ENCODE measurements around the gene PHF2. TPM values are rescaled to one million over a fixed set of nuclear protein-coding genes. Genes with fewer than 3 reads are reported as not detected.

The PHF2 gene
- total RNA-seq, 6 experiments from 2014 or later = 15.4 to 17.5 (median 16.6) TPM

- Mint-ChIP-seq H3K4me1 (ENCODE audit: low read depth) (peaks cover 28% of the 10 kb centered on the region), H3K4me3 (no peak overlapping the region), H3K9me3 (no peaks in the 10 kb centered on the region), H3K36me3 (ENCODE audit: low read depth) (peaks cover 12% of the 10 kb centered on the region), H3K27ac (no peak overlapping the region), H3K27me3 (ENCODE audit: insufficient read depth) (peaks cover 3% of the 10 kb centered on the region)
- no peak for TF ChIP-seq CTCF (IDR thresholded peaks at IDR 0.05)
- DNase-seq = no peak
These were observed 69.7 kb downstream of the PHF2 start for GRCh38 chr9:93645921-93646639.

GRCh38 chr9:93646640-93647178, 70.3 kb downstream of the PHF2 start:
- TF ChIP-seq CTCF (IDR thresholded peaks at IDR 0.05) = no peak
- Mint-ChIP-seq H3K27ac (no peak overlapping the region), H3K27me3 (ENCODE audit: insufficient read depth) (peaks cover 4% of the 10 kb centered on the region), H3K4me1 (ENCODE audit: low read depth) (peaks cover 22% of the 10 kb centered on the region), H3K4me3 (no peak overlapping the region), H3K36me3 (ENCODE audit: low read depth) (peaks cover 8% of the 10 kb centered on the region), H3K9me3 (no peaks in the 10 kb centered on the region)
- no peak for DNase-seq

GRCh38 chr9:93648181-93648580, 71.8 kb downstream of the PHF2 start:
- DNase-seq = no peak
- H3K4me1 Mint-ChIP-seq (ENCODE audit: low read depth) = peaks cover 8% of the 10 kb centered on the region
- H3K36me3 Mint-ChIP-seq (ENCODE audit: low read depth) = peaks cover 5% of the 10 kb centered on the region
- H3K4me3 Mint-ChIP-seq = no peak overlapping the region
- TF ChIP-seq CTCF (IDR thresholded peaks at IDR 0.05) = no peak
- H3K27ac Mint-ChIP-seq = no peak overlapping the region
- H3K27me3 Mint-ChIP-seq (ENCODE audit: insufficient read depth) = peaks cover 5% of the 10 kb centered on the region
- no peaks in the 10 kb centered on the region for H3K9me3 Mint-ChIP-seq

GRCh38 chr9:93648836-93649235, 72.5 kb downstream of the PHF2 start:
- Mint-ChIP-seq H3K9me3 (no peaks in the 10 kb centered on the region), H3K36me3 (ENCODE audit: low read depth) (peaks cover 5% of the 10 kb centered on the region), H3K4me3 (no peak overlapping the region), H3K27ac (no peak overlapping the region), H3K4me1 (ENCODE audit: low read depth) (peaks cover 2% of the 10 kb centered on the region), H3K27me3 (ENCODE audit: insufficient read depth) (peaks cover 3% of the 10 kb centered on the region)
- no peak for DNase-seq
- no peak for TF ChIP-seq CTCF (IDR thresholded peaks at IDR 0.05)

GRCh38 chr9:93649610-93650261, 73.4 kb downstream of the PHF2 start:
- H3K27me3 Mint-ChIP-seq (ENCODE audit: insufficient read depth) = peaks cover 3% of the 10 kb centered on the region
- no peak for TF ChIP-seq CTCF (IDR thresholded peaks at IDR 0.05)
- H3K4me1 Mint-ChIP-seq (ENCODE audit: low read depth) = no peaks in the 10 kb centered on the region
- H3K27ac Mint-ChIP-seq = no peak overlapping the region
- H3K9me3 Mint-ChIP-seq = no peaks in the 10 kb centered on the region
- no peak for DNase-seq
- peaks cover 5% of the 10 kb centered on the region for H3K36me3 Mint-ChIP-seq (ENCODE audit: low read depth)
- no peak overlapping the region for H3K4me3 Mint-ChIP-seq

Measured in HFFc6 (cell line).